Stimulated activated CD8-positive, alpha-beta memory T cell treated with anti-CD3 and anti-CD28 coated beads, Interleukin-4, amount 100 ng/mL, for 1 hour (primary cell): ENCODE measurements around the gene GSK3B.

Source experiments
- DNase-seq, 2 donors: peaks; one replicate each; pipeline ENCODE4 v3.0.0-alpha.2; 2020; ENCODE audit warnings: low read depth in 2 of 2, low spot score in 1 of 2

GSK3B gene

DNA sequence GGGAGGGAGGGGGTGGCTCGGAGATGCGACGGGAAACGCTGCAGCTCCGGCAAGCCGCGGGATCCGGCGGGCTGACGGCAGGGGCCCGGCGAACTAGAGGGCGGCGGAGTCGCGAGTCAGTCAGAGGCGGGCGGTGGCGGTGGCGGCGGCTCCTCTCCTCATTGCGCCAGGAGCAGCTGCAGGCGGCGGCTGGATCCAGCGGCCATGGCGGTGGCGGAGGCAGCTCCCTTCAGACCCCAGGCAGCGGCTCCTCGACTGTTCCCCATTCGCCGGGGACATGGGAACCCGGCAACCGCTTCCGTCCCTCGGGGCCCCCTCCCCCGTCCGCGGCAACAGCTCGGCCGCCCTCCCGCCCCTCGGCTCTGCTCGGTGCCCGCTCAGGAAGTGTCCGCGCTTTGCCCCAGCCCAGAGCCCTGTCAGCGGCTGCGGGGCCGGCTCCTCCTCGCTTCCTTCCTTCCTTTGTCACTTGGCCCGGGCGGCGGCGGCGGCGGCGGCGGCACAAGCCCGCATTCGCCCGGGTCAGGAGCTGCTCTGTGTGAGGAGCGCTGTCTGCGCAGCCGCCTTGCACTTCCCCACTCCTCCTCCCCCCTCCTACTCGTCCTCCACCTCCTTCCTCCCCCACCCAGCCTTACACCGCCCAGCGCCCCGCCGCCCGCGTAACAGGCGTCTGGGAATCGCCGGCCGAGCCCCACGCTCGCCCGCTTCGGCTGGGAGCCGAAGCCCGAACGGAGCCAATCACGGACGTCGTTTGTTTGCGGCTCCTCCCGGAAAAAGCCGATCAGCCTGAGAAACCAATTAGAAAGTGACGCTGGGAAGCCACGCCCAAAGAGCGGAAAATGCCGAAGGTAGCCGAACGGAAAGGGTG lies at the start of gene GSK3B:
Gene GSK3B (minus strand): TSS at position 537 of the 865 bp plus-strand sequence. CDS start 1,013 bp downstream, outside the sequence.
- peak; percentile 49 to 95 for DNase-seq

DNA sequence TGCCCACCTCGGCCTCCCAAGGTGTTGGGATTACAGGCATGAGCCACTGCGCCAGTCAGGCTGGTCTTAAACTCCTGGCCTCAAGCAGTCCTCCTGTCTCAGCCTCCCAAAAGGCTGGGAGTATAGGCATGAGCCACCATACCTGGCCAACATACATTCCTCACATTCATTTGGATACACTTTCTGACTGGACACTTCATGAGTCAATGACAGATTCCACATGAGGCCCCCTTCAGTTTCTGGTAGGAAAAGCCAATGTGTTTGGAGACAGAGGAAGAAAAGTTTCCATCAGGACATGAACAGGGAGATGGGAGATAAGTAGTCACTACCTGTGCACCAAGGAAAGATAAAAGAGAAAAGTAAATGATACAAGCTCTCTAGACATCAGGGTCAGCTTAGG lies 49.4 kb upstream of the GSK3B start:
- no peak for DNase-seq

DNA sequence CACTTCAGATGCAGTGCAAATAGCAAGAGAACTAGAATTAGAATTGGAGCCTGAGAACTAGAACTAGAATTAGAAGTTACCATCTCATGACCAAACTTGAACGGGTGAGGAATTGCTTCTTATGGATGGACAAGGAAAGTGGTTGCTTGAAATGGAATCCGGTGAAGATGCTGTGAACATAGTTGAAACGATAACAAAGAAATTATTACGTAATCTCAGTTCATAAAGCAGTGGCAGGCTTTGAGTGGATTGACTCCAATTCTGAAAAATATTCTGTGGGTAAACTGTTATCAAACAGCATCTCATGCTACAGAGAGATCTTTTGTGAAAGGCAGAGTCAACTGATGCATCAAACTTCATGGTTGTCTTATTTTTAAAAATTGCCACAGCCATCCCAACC lies 48.0 kb upstream of the GSK3B start:
- DNase-seq: no peak

DNA sequence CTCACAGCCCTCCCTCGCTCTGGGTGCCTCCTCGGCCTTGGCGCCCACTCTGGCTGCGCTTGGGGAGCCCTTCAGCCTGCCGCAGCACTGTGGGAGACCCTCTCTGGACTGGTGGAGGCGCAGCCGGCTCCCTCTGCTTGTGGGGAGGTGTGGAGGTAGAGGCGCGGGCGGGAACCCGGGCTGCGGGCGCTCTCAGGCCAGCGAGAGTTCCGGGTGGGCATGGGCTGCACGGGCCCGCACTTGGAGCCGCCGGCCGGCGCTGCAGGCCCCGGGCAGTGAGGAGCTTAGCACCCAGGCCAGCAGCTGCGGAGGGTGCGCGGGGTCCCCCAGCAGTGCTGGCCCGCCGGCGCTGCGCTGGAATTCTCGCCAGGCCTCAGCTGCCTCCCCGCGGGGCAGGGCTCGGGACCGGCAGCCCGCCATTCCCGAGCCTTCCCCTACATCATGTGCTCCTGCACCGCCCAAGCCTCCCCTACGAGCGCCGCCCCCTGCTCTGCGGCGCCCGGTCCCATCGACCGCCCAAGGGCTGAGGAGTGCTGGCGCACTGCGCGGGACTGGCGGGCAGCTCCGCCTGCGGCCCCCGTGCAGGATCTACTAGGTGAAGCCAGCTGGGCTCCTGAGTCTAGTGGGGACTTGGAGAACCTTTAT lies 46.0 kb upstream of the GSK3B start:
- no peak for DNase-seq

DNA sequence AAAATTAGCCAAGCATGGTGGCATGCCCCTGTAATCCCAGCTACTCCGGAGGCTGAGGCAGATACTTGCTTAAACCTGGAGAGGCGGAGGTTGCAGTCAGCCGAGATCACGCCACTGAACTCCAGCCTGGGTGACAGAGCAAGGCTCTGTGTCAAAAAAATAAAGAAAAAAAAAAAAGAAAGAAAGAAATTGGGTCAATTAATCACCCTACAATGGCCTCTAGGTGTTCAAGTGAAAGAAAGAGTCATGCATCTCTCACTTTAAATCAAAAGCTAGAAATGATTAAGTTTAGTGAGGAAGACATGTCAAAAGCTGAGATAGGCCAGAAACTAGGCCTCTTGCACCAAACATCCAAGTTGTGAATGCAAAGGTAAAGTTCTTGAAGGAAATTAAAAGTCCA lies 44.9 kb upstream of the GSK3B start:
- no peak for DNase-seq

DNA sequence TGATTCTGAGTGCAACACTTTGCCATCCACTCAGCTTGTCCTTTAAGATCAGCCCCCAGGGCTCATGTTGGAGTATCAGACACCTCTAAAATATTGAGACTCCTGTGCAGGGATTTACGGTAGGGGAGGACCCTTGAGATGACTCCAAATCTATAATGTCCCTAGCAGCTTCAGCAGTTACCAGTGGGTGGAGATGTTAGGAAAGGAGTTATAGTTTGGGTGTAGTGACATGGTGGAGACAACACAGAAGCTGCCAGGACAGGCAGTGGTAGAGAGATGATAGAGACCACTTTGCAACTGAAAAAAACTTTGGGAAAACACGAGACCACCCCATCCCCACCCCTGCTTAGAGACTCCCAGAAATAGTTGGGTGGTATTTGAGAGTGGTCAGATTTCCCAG lies 43.3 kb upstream of the GSK3B start:
- no peak for DNase-seq

DNA sequence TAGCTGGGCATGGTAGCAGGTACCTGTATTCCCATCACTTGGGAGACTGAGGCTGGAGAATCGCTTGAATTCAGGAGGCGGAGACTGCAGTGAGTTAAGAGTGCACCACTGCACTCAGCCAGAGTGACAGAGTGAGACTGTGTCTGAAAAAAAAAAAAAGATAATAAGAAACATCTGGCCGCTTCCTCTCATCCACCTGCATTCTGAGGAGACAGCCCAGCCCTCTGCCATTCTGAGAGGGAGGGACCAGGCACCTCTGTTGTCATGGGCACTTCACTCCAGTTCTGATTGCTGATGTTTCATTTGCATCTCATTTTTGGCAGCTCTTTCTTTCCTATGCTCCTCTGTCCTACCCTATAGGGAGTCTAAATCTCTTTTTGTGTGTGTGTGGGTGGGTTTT lies 36.4 kb upstream of the GSK3B start:
- no peak for DNase-seq

DNA sequence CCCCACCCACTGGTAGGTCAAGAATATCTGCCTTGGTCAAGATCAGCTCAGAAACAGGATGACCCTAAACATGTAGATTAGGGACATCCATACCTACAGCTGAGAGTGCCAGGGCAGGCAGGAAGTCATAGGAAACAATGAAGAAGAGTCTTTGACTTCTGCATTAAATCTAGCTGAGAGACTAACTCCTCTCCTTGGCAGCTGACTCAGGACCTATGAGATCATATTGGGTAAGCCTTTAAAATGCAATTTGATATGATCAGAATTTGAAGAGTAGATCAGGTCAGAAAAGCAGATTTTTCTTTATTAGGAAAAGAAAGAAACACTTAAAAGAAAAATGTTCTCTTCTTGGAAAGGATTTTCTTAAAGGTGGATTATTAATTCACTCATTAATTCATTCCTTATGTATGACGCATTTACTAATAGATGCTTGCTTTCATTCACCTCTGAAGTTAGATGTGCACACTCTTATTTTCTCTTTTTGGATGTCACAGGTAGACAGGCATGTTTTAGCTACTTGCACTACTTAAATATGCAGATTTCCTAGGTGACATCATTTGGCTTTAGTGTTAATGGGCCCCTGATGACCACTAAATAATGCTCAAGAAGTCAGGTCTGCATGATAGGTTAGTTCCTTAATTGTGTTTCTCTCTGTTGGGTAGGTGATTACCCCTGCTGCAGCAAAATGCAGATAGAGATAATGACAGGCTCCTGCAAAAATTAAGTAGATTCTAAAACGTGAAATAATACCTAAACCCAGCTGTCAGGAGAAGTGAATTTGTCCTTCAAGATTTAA lies 35.7 kb upstream of the GSK3B start:
- no peak for DNase-seq

DNA sequence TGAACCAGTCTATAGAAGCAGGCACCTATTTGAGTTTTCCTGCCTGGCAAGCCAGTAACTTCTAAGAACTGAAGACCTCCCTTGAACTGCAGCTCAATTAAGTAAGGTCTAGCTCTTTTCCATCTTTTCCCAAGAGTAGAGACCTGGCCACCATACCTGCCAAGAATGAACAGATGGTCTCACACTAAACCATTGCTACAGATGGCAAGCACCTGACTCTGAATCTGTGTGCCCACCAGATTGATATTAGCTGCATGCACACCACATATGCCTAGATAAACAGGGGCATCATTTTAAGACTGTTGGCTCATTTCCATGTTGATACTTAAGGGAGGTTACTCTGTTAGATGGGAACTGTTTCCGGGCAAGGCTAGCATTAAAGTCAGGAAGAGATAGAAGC lies 34.8 kb upstream of the GSK3B start:
- DNase-seq: no peak

DNA sequence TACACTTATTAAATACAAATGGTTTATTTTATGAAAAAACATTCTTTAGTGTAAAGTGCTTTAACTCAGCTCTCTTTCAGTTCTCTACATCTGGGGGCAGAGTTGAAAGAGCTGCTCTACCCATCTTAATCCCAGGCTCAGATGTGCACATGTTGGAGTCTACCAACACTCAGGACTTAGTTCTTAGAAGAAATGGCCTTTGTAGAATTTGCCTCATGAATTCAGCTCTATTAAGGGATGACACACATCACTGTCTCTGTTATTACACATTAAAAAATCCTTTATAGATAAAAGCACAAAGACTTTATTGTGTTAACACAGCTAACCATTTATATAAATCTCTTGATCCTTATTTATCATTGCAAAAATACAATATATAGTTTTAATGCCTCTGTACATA lies 31.7 kb upstream of the GSK3B start:
- DNase-seq: no peak

DNA sequence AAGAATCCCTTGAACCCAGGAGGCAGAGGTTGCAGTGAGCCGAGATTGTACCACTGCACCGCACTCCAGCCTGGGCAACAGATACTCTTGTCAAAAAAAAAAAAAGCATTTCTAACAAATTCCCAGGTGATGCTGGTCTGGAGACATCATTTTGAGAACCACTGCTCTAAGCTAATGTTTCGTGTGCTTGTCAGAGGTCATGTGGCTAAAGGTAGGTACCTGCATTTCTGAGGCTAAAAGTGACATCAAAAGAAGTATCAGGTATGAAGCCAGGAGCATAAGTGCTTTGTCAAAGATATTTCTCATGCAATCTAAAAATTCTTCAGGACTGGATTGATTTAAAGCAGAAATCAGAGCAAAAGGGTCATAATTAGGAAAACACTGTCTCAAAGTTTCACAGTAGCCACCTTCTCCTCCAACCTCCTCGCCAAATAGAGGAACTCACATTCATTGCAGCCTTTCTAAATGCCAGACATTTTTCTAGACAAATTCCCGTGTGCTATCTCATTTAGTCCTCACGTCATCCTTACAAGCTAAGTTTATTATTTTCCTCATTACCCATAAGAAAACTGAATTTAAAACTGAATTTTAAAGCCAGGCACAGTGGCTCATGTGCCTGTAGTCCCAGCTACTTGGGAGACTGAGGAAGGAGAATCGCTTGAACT lies 25.7 kb upstream of the GSK3B start:
- DNase-seq: no peak

DNA sequence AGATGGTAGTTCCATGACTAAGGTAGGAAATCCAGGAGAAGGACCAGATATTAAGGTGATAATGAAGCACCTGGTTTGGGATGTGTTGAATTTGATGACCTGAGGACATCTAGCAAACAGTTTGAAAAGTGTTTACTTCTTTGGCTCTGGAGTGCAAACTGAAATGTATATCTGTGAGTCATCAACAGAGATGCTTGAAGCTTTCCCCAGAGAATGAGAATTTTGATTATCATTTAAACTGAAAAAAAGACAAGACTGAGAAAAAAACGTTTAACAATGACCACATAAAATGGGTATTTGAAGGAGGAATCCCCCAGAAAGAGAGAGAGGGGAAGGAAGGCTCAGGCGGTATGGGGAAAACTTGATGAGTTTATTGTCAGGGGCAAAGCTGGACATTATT lies 20.7 kb upstream of the GSK3B start:
- DNase-seq: no peak

DNA sequence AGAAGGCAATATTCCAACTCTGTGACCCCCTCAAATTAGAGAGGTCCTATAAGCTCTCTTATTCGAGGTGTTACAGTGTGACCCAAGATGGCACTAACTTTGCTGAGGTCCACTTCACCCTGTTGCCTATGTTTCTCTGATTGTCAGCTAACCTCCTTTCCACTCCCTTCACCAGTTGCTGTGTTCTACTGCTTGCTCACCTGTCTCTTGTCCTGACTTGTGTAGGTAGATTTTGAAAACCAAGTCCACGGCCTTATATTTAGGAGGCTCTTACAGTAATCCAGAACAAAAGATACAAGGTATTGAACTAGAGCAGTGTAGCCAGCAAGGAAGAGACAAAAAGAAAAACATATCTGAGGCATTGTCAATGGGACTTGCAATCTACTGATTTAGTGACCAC lies 20.1 kb upstream of the GSK3B start:
- DNase-seq: no peak

DNA sequence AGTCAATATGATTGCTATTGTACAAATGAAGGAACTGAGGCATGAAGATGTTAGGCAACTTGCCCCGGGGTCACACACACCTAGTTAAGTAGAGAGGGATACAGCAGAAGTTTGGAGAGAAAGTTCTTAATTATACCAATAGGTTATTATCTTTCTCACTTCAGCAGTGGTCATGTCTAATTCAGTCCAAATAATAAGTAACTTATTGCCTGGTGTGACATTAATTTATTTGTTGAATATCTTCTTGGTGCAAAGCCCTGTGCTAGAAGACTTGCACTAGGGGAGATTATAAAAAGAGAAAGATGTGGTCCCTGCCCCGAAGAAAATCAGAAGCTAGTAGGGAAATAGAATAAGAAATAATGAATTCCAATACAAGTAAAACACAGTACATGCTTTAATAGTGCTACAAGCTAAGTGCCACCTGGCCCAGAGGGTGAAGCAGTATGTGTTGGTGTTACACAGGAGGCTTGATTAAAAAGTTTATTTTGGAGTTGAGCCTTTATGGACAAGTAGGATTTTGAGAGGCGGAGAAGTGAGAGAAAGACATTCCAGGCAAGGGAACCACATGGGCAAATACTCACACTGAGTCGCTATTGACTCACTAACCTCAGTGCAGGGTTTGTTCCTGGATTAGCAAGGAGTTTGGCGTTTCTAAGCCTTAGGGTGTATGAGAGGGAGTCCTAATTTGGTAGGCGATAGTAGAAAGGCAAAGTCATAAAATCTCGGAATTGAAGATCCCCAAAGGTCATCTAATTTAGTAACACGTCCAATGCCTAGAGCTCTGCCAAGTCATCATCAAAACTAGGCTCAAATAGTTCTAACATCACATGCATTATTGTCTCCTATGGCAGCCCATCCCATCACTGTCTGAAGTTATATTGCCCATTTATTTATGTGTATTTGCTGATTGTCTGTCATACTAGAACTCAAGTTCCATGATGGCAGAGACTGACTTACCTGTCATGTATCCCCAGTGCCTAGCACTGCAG lies 19.2 kb upstream of the GSK3B start:
- no peak for DNase-seq

DNA sequence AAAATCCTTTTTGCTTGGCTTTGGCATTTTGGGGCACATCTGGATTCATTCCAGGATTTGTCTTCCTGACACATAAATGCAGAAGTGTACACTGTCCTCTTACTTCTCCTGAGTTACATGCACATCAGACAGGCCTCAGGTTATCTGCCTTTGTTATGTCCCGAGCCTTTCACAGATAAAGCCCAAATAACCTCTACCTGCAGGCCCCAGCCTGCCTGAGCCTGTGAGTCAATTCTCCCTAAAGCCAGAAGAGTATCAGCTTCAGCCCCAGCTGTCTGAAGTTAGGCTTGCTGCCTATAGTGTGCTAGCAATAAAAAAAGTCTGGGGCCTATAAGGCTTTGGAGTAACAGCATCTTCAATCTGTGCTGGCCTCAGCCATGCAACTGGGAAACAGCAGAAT lies 17.7 kb upstream of the GSK3B start:
- no peak for DNase-seq

DNA sequence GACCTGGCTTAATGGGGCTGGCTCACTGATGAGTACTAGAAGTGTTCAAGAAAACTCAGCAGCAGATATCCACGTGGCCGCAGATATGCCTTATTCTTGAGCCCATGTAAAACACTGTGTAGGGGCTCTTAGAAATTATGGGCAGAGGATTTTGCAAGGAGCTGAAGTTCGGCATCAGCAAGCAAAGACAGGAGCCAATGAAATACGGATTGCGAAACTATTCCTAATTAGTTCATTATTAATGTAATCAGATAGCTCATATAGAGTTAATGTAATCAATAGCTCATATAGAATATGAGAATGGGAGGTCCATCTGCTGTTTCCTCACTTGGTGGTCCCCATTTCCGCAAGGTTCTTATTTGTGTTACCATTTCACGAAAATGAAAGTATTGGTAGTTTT lies 9.0 kb upstream of the GSK3B start:
- no peak for DNase-seq

DNA sequence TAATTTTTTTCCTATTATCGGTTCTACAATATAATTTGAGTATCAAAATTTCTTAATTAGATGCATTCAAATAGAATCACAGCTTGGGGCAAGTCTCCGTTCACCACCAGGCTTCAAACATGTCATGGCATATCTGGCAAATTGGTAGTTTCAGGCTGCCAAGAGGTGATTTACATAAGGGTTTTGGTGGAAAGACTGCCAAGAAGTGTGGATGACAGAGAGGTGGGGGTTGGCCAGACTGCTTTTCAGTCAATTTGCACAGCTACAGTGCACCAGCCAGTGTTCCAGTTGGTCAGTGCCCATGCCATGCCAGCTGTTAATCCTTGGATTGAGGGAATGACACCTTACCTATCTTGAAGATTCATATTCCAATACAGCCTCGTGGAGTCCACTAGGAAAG lies 8.4 kb upstream of the GSK3B start:
- DNase-seq: no peak

DNA sequence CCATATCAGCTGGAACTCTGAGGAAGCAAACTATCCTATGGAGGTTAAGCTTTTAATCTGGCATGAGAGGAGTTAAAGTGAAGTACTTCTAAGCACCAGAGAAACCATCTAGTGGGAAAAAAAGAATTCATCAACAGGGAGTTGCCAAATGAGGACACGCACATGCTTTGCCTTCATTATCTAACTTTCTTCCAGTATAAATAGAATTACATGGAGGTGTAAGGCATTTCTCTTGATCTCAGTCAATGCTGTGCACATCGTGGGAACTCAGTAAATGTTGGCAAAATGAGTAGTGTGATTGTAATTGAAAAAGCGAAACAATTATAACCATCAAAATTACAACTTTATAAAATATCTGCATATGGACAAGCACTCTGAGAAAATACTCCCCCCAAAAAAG lies 8.0 kb upstream of the GSK3B start:
- DNase-seq: no peak

DNA sequence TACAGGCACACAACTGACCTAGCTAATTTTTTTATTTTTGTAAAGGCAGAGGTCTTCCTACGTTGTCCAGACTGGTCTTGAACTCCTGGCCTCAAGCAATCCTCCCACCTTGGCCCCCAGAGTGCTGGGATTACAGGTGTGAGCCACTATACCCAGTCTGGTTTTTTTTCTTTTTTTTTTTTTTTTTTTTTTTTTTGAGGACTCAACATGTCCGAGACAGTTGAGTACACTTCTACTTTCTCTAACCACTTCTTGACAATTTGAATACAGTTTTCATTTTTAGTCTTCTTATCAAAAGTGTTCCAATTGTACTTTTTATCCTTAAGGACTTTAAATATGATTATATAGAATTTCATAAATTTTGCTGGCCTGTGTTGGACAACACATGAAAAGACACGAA lies 7.4 kb upstream of the GSK3B start:
- DNase-seq: no peak

DNA sequence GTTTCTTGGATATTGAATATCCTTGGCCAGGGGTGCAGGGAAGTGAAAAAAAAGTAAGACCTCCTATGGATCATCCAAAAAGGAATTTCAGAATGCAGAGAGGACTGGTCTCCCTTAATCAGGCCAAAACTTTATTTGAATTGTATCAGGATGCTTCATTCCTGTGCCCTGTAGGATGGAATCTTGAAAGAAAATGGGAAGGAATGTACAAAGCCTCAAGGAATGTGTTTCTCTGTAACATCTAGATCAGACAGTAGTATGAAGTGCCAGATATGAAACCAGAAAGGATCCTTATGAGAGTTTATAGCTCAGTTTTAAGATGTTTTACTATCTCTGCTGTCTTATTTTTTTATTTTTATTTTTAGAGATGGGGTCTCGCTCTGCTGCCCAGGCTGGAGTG lies 6.5 kb upstream of the GSK3B start:
- DNase-seq: no peak
